ENCODE measurements around the gene MANBA. TPM values are rescaled to one million over a fixed set of nuclear protein-coding genes. Genes with fewer than 3 reads are reported as not detected.
A peak's percentile ranks its signal among the peaks of the same experiment; 100 is the strongest.

MANBA gene
- 8.1 and 9.1 TPM in 2 replicates for total RNA-seq

GRCh38 chr4:102760645-102761295 is at the start of gene MANBA:
Gene MANBA, minus strand, starts transcription at chr4:102760968. Its CDS starts 74 bp downstream, at chr4:102760894.
- TF ChIP-seq CTCF (conservative IDR thresholded peaks at IDR 0.05; ENCODE audit: low read depth, low read length), result no peak
- no peak for DNase-seq (ENCODE audit: low read depth)
- H3K4me3 ChIP-seq (ENCODE audit: low read depth, low read length), result peak within 1 kb of the TSS; percentile 98

GRCh38 chr4:102809691-102810090 is 48.9 kb upstream of the MANBA start:
- no peak for TF ChIP-seq CTCF (conservative IDR thresholded peaks at IDR 0.05; ENCODE audit: low read depth, low read length)
- DNase-seq (ENCODE audit: low read depth), result no peak
- no peak overlapping the region for H3K4me3 ChIP-seq (ENCODE audit: low read depth, low read length)

GRCh38 chr4:102809190-102809589 is 48.4 kb upstream of the MANBA start:
- H3K4me3 ChIP-seq (ENCODE audit: low read depth, low read length), result no peak overlapping the region
- DNase-seq (ENCODE audit: low read depth), result no peak
- TF ChIP-seq CTCF (conservative IDR thresholded peaks at IDR 0.05; ENCODE audit: low read depth, low read length), result no peak

GRCh38 chr4:102808009-102808408 is 47.2 kb upstream of the MANBA start:
- no peak for TF ChIP-seq CTCF (conservative IDR thresholded peaks at IDR 0.05; ENCODE audit: low read depth, low read length)
- H3K4me3 ChIP-seq (ENCODE audit: low read depth, low read length), result no peak overlapping the region
- DNase-seq (ENCODE audit: low read depth), result no peak

- no peak overlapping the region for H3K4me3 ChIP-seq (ENCODE audit: low read depth, low read length)
- no peak for TF ChIP-seq CTCF (conservative IDR thresholded peaks at IDR 0.05; ENCODE audit: low read depth, low read length)
- no peak for DNase-seq (ENCODE audit: low read depth)
These were observed 46.6 kb upstream of the MANBA start for GRCh38 chr4:102807345-102807744.

GRCh38 chr4:102799816-102800215 is 39.0 kb upstream of the MANBA start:
- no peak for DNase-seq (ENCODE audit: low read depth)

More at GRCh38 chr4:102799816-102800215, 39.0 kb upstream of the MANBA start:
- no peak overlapping the region for H3K4me3 ChIP-seq (ENCODE audit: low read depth, low read length)
- no peak for TF ChIP-seq CTCF (conservative IDR thresholded peaks at IDR 0.05; ENCODE audit: low read depth, low read length)

All from epithelial cell of proximal tubule (primary cell).